HG03575 (cell line): ENCODE measurements around the gene LDLRAD4.
"Not testable (repeated sequence)": the region's sequence is repeated elsewhere in the genome, so short reads cannot be mapped to it uniquely, and the experiment has no call there.

ENCODE experiments used
- ATAC-seq: cut with Tn5 transposase; IDR thresholded peaks from one replicate; pipeline ENCODE4 v1.9.1; 2021; ENCODE audit not compliant: unreplicated experiment, insufficient number of reproducible peaks, low FRiP score; ENCODE audit errors: extremely low read depth

The LDLRAD4 gene

GRCh38 chr18:13649397-13650390, 431.1 kb downstream of the LDLRAD4 start:
- ATAC-seq: no peak

GRCh38 chr18:13653746-13654433, 435.3 kb downstream of the LDLRAD4 start:
- ATAC-seq: no peak

DNA sequence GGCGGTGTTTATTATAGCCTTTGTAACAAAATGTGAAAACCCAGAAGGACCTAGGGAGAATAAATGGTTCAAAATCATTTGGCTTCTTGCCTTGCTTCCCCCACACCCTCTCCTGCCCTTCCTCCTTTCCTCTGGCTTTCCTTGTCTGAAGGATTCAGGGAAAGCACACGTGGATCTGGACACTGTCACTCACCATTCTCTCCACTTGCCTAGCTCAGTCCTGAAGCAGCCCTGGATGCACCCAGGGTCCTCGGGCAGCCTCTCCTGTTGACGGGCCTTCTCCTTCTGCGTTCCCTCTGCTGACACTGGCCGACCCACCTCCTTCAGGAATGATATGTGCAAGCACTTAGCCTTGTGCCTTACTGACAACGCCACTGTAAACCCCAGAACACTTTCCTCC, 439.4 kb downstream of the LDLRAD4 start:
- ATAC-seq: no peak

DNA sequence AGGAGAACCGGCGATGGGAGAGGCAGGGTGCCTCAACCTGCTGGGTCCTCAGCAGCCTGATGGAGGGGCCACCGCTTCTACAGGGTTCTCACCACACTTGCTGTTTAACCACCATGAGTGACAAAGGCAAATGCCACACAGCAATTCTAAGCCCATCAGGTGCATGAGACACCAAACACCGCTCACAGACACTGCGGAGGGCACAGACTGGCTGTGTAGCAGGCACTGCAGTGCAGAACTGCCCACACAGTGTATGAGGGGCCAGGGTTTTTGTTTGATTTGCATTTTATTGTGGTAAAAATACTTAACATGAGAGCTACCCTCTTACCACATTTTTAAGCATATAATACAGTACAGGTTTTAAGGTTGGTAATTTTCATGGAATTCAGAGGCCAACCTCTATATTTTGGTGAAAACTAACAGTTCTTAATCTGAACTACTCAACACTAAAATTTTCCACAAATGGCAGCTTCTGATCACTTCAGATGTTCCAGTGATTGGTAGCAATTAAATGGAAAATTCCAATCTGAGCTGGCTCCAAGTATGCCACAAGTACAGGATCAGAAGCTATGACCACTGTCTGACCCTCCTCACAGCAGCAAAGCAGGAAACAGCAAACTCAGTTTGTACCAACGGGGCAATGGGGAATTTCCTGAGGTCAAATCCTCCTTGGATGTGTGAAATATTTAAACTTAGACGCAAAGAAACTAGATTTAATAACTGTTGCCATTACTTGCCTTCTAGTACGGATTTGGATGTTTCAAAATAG, 440.1 kb downstream of the LDLRAD4 start:
- no peak for ATAC-seq

DNA sequence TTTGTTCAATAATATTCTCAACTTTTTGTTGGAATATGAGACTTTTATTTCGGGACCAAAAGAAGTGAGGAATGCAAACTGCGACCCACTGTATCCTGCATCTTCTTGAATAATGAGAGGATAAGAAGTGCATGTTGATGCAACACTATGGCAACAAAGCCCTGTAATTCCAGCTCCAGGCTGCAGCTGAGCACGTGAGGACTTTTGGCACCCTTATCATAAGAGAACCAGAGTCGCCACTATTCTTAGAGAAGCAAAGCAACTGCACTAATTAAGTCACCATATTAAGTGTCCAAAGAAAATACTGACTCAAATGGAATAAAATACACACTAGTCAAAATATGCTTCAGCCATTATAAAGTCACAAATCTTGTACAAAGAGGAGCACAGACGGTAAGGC, 441.9 kb downstream of the LDLRAD4 start:
- no peak for ATAC-seq

- ATAC-seq: no peak
Observed at GRCh38 chr18:13661051-13661778, 442.7 kb downstream of the LDLRAD4 start.

GRCh38 chr18:13661779-13662256, 443.3 kb downstream of the LDLRAD4 start:
- ATAC-seq: no peak

DNA sequence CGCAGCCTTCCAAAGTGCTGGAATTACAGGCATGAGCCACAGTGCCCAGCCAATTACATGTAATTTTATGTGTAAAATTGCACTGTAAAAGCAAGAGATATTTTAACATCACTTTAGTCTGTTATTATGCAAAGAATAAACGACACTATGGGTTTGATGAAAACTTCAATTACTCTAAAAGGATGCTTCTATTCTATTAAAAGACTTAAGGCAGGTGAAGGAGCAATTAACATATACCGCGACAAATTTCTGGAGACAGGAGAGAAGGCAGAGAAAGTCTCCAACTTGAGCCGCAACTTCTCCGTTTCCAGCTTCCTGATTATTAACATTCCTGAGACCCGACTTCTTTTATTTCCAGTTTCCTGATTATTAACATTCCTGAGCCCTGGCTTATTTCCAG, 454.1 kb downstream of the LDLRAD4 start:
- no peak for ATAC-seq

DNA sequence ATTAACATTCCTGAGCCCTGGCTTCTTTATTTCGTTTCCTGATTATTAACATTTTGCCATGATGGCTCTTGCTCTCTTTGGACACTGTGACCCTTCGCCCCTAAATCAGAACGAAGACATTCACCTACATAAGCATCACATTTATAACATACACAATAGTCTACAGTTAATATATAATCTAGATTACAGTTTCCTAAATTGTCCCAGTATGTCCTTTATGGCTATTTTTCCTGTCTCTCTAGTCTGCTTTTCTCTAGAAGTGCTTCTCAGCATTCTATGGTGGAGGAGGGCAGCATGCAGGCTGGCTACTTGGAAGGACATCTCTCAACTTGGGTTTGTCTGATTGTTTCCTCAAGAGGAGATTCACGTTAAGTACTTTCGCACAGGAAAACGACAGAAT, 457.9 kb downstream of the LDLRAD4 start:
- no peak for ATAC-seq

DNA sequence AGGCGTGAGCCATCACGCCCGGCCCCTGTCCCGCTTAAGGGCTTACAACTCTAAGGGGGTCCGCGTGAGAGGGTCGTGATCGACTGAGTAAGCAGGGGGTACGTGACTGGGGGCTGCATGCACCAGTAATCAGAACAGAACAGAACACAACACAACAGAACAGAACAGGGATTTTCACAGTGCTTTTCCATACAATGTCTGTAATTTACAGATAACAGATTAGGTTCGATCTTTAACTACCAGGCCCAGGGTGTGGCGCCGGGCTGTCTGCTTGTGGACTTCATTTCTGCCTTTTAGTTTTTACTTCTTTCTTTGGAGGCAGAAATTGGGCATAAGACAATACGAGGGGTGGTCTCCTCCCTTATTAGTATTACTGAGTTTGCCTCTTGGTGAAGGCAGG, 458.8 kb downstream of the LDLRAD4 start:
- not testable (repeated sequence) for ATAC-seq

DNA sequence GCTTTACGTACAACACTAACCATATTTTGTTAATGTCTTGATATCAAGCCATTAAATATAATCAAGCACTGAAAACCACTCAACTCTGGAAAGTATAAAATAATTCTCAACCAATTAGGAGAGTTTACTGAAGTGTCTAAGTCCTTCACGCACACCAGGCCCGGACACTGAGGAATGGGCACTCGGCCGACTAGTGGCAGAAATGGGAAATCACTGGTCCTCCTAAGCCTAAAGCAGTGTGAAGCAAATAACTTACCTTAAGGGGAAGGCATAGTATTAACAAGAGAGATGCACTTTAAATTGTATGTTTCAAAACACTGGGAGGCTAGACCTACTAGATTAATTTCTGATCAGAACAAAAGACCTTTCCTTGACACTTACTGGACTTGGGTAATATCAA, 462.1 kb downstream of the LDLRAD4 start:
- ATAC-seq: no peak

- ATAC-seq: no peak
Observed at GRCh38 chr18:13681701-13682100, 463.1 kb downstream of the LDLRAD4 start.

- no peak for ATAC-seq
Observed at GRCh38 chr18:13684546-13684945, 466.0 kb downstream of the LDLRAD4 start.

DNA sequence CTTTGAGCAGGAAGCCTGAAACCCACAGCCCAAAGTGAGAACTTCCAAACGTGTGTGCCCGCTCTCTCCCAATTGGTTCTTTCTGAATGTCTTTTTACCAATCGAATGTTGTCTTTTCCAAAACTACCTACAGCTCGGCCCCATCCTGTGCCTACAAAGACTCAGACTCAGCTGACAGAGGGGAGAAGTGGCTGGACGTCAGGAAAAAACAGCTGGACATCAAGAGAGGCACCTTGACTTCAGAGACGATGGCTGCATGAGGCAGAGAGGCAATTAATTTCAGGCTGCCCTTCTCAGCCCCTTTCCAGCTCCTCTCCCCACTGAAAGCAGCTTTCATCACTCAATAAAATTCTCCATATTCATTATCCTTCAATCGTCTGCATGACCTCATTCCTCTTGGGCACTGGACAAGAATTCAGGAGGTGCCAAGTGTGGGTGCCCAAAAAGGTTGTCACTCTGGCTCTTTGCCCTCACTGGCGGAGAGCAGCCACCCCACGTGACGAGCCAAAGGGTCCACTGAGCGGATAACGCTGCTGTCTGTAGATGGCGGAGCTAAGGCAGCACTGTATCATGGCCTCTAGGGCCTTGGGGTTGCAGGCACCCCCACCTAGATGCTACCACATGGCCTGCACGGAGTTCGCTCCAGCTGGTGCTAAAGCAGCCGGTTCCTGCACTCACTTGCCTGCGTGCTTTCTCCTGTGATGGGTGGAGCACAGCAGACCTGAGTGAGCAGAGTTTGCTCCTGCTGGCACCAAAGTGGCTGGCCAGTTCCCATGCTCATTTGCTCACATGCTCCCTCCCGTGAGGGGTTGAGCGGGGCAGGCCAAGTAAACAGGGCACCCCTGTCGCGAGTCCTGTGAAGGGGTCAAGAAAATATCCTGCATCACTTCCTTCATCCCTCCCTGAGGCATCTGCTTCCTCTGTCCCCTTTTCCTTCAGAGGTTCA, 469.9 kb downstream of the LDLRAD4 start:
- no peak for ATAC-seq

DNA sequence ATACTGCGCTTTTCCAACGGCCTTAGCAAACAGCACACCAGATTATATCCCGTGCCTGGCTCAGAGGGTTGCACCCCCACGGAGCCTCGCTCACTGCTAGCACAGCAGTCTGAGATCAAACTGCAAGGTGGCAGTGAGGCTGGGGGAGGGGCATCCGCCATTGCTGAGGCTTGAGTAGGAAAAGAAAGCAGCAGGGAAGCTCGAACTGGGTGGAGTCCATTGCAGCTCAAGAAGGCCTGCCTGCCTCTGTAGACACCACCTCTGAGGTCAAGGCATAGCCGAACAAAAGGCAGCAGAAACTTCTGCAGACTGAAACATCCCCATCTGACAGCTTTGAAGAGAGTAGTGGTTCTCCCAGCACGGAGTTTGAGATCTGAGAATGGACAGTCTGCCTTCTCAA, 471.5 kb downstream of the LDLRAD4 start:
- not testable (repeated sequence) for ATAC-seq

- not testable (repeated sequence) for ATAC-seq
Observed at GRCh38 chr18:13695337-13695736, 476.8 kb downstream of the LDLRAD4 start.

DNA sequence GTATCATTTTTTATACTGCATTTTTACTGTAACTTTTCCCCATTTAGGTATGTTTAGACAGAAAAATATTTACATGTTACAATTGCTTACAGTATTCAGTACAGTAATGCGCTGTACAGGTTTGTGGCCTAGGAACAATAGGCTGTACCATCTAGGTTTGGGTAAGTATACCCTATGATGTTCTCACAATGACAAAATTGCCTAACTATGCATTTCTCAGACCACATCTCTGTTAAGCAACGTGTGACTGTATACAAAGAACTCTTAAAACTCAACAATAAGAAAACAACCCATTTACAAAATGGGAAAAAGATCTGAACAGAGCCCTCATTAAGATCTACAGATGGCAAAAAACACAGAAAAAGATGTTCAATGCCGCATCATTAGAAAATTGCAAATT, 478.4 kb downstream of the LDLRAD4 start:
- ATAC-seq: no peak

- ATAC-seq: no peak
Observed at GRCh38 chr18:13700153-13700552, 481.6 kb downstream of the LDLRAD4 start.
